Cortex of kidney (tissue), 1 donor: ENCODE data around the gene RYR3.

Experiments
- DNase-seq: peaks from one replicate; lab custom pipeline; 2025; lab: John Stamatoyannopoulos, UW

RYR3 gene

DNA sequence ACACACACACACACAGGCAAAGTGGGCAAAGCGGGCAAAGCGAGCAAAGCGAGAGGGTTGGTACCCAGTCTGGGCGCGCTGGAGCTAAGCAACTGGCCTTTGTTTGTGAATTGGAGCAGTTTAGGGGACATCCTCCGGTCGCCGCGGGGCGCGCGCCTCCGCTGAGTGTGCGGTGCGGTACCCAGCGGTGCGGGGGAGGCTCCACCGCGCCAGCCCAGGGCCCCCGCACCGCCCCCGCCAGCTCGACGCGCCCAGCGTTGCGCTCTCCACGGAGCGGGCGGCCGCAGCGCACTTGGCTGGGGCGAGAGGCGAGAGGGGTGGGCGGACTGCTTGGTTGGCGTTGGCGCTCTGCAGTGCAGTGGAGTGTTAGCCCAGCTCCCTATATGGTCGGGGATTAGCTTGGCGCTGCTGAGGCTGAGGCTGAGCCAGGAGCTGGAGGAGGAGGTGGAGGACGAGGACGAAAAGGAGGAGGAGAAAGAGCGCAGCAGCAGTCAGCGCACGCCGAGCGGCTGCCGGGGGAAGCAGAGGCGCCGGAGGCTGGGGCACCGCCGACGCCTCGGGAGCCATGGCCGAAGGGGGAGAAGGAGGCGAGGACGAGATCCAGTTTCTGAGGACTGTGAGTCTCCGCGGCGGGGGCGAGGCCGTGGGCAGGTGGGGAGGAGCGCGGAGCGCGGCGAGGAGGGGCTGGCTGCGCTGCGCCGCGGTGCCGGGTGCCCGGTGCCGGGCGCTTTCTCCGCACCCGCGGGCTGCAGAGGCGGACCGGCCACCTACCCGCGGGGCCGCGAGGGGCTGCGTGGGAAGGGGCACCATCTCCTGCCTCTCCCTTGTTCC, at the start of gene RYR3:
Gene RYR3 (plus strand): TSS at position 487 of the 831 bp plus-strand sequence. CDS start 79 bp downstream, at position 566.
- DNase-seq: no peak

DNA sequence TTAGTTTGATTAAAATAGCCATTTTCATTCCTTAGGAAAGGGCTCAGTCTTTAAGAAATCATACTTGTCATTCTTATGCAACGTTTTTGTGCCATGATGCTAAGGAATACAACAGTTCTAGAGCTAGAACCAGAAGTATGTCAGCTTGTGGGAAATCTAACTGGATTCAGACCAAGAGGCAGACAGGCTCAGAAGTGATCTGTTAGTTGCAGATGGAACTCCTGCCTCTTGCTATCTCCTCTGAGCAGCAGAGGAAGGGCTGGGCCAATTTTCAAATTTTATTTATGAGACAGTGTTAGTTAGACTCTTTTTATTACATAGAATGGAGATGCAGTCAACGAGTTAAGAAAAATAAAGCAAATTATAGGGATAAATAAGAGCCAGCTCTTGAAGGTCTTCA, 48.5 kb upstream of the RYR3 start:
- DNase-seq: no peak

DNA sequence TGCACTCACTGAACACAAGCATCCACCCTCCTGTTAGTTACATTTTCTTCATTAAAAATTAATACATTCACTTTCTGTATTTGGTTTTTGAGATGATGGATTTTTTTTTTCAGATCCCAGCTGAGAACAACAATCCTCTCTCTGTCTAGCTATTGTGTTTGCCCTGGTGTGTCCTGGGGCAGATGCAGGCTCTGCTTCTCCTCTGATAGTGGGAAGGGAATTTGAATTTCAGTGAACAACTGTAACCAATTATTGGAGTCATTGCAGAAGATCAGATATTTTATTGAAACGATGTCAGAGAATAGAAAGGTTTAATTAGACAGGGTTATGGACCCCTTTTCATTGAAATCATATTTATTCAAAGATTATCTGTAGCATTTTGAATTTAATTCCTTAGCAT, 33.1 kb upstream of the RYR3 start:
- no peak for DNase-seq

DNA sequence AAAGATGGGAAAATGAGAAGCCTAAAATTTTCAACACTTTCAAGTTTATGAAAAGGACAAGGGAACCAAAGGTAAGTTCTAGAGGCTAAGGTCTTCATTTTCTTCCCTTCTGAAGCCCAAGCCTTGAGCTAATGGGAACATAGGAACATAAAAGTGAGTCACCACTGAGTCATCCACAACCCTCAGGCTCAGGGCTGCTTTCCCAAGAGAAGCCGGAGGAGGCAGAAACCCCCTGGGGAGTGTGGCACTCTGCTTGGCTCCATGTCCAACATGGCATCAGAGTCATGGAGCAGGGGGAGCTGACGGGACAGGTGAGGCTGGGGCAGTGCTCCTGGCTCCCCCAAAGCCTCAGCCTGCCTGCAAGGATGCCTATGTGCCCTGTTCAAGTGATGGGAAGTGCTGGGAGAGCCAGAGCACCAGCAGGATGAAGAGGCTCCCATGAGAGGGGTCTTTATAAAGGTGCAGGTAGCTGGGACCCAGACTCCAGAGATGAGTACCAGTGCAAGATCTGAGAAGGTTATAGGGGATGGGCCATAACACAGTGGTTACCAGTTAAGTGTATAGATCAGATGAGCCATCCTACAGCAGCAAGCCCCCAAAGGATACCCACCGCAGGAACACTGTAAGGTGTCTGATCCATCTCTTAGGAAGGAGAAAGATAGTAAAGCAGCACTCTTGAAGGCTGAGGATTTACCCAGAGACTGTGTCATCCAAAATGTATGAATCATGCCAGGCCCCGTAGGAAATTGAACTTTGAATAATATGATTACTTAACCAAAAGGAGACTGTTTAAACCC, 31.8 kb upstream of the RYR3 start:
- no peak for DNase-seq

DNA sequence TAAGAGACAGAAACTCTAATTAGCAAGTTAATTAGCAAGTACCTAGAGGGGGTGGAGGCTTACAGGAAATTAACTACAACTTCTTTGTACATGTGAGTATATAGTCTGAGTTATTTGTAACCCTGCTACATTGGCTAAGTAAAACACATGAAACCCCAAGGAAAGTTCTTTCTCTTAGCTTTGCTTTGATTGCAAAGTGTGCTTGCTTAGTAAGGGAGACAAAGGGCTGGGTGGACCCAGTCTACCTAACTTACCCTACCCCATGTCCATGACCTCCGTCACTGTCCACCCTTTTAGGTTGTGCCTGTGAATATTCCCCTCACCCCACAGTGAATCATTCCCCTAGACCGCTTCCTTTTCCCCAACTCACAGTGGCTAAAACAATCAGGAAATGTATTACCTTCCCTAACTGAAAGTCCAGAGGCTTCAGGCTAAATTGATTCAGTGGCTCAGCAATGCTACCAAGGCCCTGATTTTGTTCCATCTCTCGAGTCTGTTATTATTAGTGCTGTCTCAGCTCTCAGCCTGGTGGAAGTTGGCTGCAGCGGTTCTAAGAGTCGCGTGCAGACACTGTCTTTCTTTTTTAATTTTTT, 31.1 kb upstream of the RYR3 start:
- no peak for DNase-seq

DNA sequence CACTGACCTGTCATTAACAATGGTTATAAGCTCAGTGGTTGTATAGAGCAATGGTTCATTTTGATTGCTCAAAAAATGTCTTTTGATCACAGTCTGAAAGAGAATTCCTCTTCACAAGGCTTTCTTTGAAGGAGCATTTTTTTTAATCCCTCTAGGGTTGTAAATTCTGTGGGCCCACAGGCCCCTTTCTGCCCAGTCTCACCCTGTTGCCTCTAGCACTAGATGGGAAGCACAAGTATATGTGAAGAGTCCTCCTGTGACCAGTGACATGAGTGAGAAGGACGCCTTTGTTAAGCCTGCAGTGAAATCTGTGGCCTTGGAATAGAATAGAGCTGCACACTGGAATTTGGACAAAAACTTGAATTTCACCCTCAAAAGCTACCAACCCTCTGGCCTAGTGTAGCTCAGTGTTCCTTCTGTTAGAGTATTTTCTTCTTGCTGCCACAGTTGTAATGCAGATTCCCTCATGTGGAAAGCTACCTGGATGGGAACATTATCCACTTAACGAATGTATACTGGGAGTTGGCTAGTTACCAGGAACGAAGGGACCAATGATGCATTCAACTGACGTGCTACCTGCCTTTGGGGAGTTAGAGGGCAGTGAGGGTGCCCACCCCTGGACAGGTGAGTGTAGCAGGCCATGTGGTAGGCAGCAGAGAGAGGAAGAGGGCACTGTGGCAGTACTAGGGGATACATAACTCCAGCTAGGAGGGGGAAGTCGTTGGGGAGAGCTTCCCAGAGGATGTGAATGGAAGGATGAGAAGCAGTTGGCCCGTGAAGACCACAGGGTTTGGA, 28.3 kb upstream of the RYR3 start:
- DNase-seq: no peak

DNA sequence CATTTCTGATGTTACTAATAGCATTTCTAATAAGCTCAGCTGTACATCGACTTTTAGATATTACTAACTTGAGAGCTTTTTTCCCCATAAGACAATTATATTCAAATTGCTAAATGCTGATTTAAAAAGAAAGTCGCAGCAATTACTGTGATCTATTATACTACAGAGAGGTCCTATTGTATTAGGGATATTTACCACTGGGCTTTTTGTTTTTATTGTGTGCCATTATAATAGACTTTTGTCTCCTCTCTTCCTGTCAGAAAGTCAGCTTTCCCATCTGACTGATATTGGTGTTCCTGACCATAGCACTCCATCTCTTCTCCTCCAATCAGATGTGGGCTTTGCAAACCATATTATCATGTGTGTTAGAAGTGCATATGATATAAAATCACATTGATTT, 27.2 kb upstream of the RYR3 start:
- no peak for DNase-seq

DNA sequence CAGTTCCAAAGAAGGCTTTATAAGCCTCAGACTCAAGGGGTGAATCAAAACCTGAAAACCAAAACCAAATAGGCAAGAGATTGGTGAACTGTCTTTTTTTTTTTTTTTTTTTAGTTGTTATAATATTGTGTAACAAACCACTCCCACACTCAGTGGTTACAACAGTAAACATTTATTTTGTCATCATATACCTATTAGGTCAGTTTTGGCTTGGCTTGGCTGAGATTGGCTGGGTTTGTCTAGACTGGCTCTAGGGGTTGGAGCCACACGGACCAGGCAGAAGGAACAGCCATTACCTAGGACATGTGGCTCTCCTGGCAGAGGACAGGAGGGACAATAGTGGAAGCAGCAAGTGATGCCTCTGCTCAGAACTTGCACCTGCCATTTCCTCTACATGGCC, 26.4 kb upstream of the RYR3 start:
- DNase-seq: no peak

DNA sequence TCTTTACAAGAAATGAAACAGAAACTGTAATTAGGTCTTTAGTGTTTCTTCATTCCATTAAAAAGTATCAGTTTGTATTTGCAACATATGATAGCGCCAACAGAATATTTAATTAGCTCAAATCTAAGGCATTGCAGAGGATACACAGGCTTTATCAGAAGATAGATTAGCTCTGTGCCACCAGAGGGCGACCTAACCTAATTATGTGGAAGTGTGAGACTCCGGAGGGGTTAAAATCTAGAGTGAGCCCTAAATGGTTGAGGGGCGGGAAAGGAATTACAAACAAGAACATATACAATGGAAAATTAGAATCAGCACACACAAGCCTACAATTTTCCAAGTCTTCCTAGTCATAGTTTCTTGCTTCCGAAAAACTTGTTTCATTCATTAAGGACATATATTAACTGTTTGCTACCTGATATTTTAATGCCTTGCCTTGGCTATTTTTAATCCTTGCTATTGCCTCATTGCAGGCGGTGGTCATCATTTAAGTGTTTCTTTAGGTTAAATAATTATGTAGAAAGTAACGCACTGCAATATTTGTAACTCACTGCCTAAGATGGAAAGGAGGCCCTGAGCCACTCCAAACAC, 18.0 kb upstream of the RYR3 start:
- DNase-seq: no peak

DNA sequence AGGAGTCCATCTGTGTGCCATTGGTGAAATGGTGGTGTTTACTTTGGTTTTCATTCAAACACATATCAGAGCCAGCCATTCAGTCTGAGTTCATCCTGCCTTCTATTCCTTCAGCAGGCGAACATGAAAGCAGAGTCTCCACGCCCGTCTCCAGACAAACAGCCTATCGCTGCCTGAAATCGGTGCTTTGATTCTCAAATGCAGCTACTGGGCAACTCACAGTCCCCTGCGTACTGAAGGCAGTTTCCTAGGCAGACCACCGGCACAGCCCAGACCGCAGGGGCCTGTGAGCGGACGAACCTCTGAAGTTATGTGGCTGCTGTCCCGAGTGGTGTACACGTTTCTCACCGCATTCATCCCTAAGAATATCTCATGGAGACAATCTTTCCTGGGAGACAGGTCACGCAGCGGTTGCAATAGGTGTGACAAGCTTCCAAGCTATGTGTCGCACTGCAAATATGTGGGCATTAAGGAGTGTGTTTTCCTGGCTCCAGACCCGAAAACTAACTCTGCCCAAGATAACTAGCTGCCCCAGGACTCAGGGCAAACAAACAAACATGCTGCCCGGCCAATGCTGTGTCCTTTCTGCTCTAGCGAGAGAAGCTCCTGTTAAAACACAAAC, 16.9 kb upstream of the RYR3 start:
- DNase-seq: no peak

DNA sequence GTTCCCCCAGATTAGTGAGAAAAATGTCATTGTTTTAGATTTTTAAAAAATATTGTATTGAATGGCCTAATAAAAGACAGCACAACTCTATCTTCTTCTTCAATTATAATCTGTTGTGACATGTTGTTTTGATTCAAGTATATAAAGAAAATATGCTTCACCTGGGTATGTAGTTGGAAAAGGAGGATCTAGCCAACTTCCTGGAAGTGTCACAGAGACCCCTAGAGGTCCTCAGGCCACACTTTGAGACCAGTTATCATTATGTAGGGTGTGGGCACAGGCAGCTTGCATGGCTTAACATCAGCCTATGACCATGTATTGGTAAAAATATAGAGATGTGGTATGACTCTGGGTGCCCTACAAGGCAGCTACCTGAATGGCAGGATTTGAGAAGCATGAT, 14.7 kb upstream of the RYR3 start:
- no peak for DNase-seq

DNA sequence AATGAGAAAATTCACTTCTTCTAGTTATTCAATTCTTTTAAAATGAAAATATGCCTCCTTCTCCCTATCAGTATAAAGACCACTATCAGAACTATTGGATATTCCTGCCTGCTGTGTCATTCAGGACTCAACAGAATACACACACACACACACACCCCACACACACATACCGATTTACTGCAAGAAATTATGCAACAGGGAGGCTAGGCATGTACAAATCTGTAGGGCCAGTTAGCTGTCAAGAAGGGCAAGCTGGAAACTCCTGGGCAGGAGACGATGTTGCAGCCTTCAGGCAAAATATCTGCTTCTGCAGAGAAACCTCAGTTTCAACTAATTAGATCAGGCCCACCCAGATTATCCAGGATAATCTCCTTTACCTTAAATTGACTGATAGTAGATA, 13.9 kb upstream of the RYR3 start:
- DNase-seq: no peak

DNA sequence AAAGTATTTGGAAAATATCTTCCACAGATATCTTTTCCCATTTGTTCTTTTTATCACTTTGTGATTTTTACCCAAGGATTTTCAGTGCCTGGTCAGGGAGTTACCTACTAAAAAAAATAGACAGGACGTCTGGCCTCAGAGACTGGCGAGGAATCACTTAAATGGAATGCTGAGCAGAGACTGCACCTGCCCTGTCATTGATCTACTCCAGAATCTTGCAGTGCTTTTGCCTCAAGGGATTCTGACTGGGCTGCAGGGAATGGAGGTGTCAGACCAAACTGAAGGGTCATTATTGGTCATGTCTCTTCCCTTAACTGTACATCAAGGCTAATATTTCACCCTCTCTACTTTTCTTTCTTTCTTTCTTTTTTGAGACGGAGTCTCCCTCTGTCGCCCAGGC, 12.1 kb upstream of the RYR3 start:
- no peak for DNase-seq

DNA sequence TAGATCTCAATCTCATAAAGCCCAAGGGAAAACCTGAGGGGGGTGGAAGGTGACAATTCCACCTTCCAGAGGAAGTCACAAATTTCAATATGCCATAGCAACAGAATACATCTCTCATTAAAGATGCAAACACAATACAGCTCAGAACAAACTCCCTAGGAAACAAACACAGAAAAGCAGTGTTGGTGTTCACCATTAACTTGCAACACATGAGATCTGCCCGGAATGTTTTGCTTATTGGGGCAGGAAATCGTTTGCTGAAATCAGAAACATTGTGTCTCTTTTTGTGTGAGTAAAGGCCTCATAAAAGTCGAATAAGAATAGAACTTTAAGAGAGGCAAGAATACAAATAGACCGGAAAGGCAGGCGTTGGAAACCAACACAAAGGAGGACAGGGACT, 5.8 kb upstream of the RYR3 start:
- DNase-seq: no peak

DNA sequence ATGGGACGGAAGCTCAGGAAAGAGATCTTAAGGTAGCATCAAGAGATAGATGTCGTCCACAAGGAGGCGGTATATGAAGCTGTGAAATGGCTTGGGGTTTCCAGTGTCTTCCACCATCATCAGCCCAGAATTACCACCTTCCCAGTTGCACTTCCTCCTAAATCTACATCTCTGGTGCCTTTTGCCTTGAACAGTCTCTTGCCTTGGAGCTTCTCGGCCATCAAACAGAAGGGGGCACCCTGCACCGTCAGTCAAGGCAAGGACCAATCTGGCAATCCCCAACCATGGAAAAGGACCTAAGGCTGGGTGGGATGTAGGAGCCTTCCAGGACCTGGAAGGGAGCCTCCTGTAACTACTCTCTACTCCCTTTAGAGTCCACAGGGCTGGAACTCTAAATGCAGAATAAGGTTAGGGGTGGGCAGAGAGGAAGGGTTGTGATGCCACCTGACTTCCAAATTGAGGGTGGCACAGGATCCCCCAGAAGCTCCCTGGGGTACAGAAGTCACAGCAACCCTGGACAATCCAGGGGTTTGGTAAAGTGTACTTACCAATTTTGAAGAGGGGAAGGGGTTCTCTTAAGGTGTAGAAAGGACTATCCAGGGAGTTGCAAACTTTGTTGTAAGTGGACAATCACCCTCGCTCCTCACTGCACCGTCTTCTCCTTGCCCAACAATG, 1.0 kb upstream of the RYR3 start:
- DNase-seq: no peak

DNA sequence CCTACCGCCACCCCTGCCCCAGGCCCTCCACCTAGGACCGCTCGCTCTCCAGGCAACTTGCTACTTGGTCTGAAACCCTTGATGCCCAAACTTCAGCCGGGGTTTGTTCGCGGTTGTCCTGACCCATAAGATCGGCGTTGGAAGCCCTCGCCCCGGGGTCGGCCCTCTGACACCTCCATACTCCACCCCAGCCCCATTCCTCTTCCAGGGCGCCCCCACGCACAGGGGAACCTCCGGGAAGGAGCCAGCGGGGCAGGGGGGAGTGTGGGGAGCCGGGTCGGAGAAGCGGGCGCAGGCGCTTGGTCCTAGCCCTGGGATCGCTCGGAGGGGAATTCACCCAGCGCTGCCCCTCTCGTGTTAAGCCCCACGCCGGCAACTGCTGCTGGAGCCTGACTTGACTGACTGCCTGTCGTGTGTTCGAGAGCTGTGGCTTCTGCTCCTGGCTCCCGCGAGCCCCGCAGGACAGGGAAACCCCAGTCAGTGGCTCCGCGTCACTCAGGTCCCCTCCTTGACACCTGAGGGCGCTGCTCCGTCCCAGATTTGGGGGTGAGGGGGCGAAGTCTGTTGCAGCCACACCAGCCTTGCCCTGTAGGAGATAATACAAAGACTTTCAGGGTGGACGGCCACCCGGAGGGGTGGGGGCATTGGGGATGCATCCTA, 675 bp downstream of the RYR3 start:
- DNase-seq: no peak

DNA sequence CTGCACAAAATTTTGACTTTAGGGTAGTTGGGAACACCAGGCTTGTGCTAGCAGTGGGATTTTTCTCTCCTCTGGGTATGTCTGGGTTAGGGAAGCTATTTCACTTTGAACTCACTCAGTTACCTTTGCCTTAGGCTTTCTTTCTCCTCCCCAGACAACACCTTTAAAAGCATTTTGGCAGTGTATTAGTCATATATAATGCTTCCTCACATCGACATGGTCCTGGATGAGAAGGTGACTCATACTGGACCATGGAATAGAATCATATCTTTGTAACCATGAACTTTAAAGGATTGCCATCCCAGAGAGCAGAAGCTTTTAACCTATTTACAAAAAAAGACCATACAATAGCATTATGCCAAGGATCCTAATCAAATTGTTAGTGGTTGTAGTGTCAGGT, 2.7 kb downstream of the RYR3 start:
- DNase-seq: no peak

DNA sequence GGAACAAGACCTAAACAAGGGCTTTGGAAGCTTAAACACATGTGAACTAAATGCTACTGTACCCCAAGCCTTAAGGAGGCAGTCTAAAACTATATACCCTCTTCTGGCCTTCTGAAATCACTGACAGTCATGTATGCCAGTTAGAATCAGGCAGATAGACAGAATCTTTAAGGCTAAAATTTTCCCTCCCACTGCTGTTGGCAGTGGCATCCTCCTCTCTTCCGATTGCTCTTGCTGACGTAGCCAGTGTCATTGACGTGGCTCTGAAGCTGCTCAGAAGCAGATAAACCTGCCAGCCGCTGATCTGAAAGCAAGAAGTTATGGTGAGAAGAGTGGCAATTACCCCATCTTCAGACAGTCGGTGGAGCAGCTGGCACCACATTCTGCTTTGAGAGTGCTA, 3.3 kb downstream of the RYR3 start:
- no peak for DNase-seq

DNA sequence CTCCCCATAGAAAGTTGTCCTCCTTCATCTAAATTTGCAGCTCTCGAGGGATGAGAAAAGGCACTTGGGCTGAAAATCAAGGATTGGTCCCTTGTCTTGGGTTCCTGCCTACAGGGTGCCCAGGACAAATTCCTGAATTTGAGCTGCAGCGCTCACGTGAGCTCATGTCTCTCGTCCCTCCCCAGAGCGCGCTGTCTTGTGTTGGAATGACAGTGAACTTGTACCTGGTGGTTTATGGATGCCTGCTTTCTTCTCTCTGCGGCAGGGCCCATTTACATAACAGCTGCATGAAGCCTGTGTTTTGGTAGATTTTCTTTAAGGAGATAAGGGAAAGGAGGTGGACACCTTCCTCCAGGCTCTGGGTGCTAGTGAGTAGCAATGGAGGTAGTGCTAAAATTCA, 4.3 kb downstream of the RYR3 start:
- DNase-seq: no peak

DNA sequence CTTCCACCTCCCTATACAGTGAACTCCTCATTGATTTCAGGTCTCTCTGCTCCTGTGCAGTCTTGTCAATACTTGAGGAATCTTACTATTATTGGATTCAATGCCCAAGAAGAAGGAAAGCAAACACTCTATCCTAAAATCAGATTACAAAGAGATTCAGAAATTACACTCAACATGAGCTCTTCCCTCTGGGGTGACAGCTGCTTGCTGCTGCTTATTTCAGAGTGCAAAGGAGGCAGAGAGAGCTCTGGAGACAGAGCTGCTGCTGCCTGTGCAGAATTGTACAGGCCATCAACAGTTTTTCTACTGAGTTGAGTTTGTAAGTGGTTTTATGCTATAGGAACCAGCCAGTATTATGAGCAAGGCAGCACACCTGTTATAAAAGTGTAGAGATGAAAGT, 7.1 kb downstream of the RYR3 start:
- DNase-seq: no peak
